IPS DF 19.7 (cell line): ENCODE data around the gene NTPCR.

Experiments used
- DNase-seq: peaks from one replicate; pipeline ENCODE4 v3.0.0-alpha.2; 2013; ENCODE audit warnings: low read depth, low spot score

Gene NTPCR

GRCh38 chr1:232962761-232963745 lies 12.6 kb downstream of the NTPCR start:
- no peak for DNase-seq

- no peak for DNase-seq
Observed at GRCh38 chr1:232964601-232965000, 14.2 kb downstream of the NTPCR start.

- no peak for DNase-seq
Observed at GRCh38 chr1:232965124-232965911, 14.9 kb downstream of the NTPCR start.

GRCh38 chr1:232965912-232966217 lies 15.5 kb downstream of the NTPCR start:
- DNase-seq = no peak

- no peak for DNase-seq
Observed at GRCh38 chr1:232966663-232967062, 16.3 kb downstream of the NTPCR start.

- no peak for DNase-seq
Observed at GRCh38 chr1:232968391-232968790, 18.0 kb downstream of the NTPCR start.

GRCh38 chr1:232968965-232969364 lies 18.6 kb downstream of the NTPCR start:
- no peak for DNase-seq

- DNase-seq = no peak
Observed at GRCh38 chr1:232969799-232970198, 19.4 kb downstream of the NTPCR start.

- no peak for DNase-seq
Observed at GRCh38 chr1:232970508-232970907, 20.1 kb downstream of the NTPCR start.

- DNase-seq = no peak
Observed at GRCh38 chr1:232973652-232974611, 23.5 kb downstream of the NTPCR start.

- no peak for DNase-seq
Observed at GRCh38 chr1:232974971-232975370, 24.6 kb downstream of the NTPCR start.

GRCh38 chr1:232978091-232978634 lies 27.8 kb downstream of the NTPCR start:
- no peak for DNase-seq

- DNase-seq = no peak
Observed at GRCh38 chr1:232978815-232979214, 28.4 kb downstream of the NTPCR start.

- DNase-seq = no peak
Observed at GRCh38 chr1:232979558-232979957, 29.1 kb downstream of the NTPCR start.

GRCh38 chr1:232980355-232980978 lies 30.1 kb downstream of the NTPCR start:
- DNase-seq = no peak

- no peak for DNase-seq
Observed at GRCh38 chr1:232980986-232981560, 30.7 kb downstream of the NTPCR start.

GRCh38 chr1:232982238-232982944 lies 32.0 kb downstream of the NTPCR start:
- no peak for DNase-seq

GRCh38 chr1:232983375-232983774 lies 33.0 kb downstream of the NTPCR start:
- no peak for DNase-seq

GRCh38 chr1:232983817-232984567 lies 33.6 kb downstream of the NTPCR start:
- DNase-seq = no peak
